ENCODE results near the gene CCDC92. TPM values are rescaled to one million over a fixed set of nuclear protein-coding genes. Genes with fewer than 3 reads are reported as not detected.
A peak's percentile ranks its signal among the peaks of the same experiment; 100 is the strongest.
"Not testable (repeated sequence)": the region's sequence is repeated elsewhere in the genome, so short reads cannot be mapped to it uniquely, and the experiment has no call there.

CCDC92 gene
- total and polyA plus RNA-seq, 2 experiments from 2014 or later = 16.9 to 60.2 TPM

GRCh38 chr12:123949770-123950165 is 22.9 kb downstream of the CCDC92 start:
- H4K20me1 ChIP-seq (ENCODE audit: insufficient read depth, poor library complexity, severe bottlenecking) = no peaks in the 10 kb centered on the region
- no peak overlapping the region for H2AFZ ChIP-seq
- peak overlapping the region; percentile 31 for H3K27ac ChIP-seq
- peaks cover 29% of the 10 kb centered on the region for H3K79me2 ChIP-seq
- no peaks in the 10 kb centered on the region for H3K9me2 ChIP-seq (replicated peaks; ENCODE audit: insufficient read depth)
- TF ChIP-seq EZH2 (IDR thresholded peaks at IDR 0.05; ENCODE audit: borderline replicate concordance) (no peak), EZH2phosphoT487 (IDR thresholded peaks at IDR 0.05; ENCODE audit: low read depth, severe bottlenecking, unreplicated experiment) (no peak), CTCF (IDR thresholded peaks at IDR 0.05; ENCODE audit: poor library complexity) (no peak)
- DNase-seq (ENCODE audit: low spot score) = no peak
- no peak overlapping the region for H3K4me3 ChIP-seq
- H3K4me1 ChIP-seq (ENCODE audit: insufficient read depth) = no peaks in the 10 kb centered on the region
- 91% methylated on average over 15 of the region's 15 CpGs for WGBS (ENCODE audit: low lambda C conversion rate, missing lambda C conversion rate)
- no peaks in the 10 kb centered on the region for H3K9me3 ChIP-seq (ENCODE audit: low read depth)
- H3K4me2 ChIP-seq = no peak overlapping the region
- H3K36me3 ChIP-seq (replicated peaks; ENCODE audit: insufficient read depth, low read depth) = no peaks in the 10 kb centered on the region
- H3K27me3 ChIP-seq = no peaks in the 10 kb centered on the region

- TF ChIP-seq EZH2 (IDR thresholded peaks at IDR 0.05; ENCODE audit: borderline replicate concordance) (no peak), EZH2phosphoT487 (IDR thresholded peaks at IDR 0.05; ENCODE audit: low read depth, severe bottlenecking, unreplicated experiment) (no peak), CTCF (IDR thresholded peaks at IDR 0.05; ENCODE audit: poor library complexity) (no peak)
- Histone ChIP-seq H2AFZ (no peak overlapping the region), H3K4me2 (no peak overlapping the region), H4K20me1 (ENCODE audit: insufficient read depth, poor library complexity, severe bottlenecking) (no peaks in the 10 kb centered on the region), H3K36me3 (replicated peaks; ENCODE audit: insufficient read depth, low read depth) (no peaks in the 10 kb centered on the region), H3K27me3 (no peaks in the 10 kb centered on the region), H3K79me2 (peaks cover 27% of the 10 kb centered on the region), H3K4me3 (no peak overlapping the region), H3K9me2 (replicated peaks; ENCODE audit: insufficient read depth) (no peaks in the 10 kb centered on the region), H3K9me3 (ENCODE audit: low read depth) (no peaks in the 10 kb centered on the region), H3K4me1 (ENCODE audit: insufficient read depth) (no peaks in the 10 kb centered on the region), H3K27ac (peak overlapping the region; percentile 31)
- DNase-seq (ENCODE audit: low spot score) = peak; percentile 37
- 79% methylated on average over 19 of the region's 19 CpGs for WGBS (ENCODE audit: low lambda C conversion rate, missing lambda C conversion rate)
Observed at GRCh38 chr12:123948796-123949769, 23.5 kb downstream of the CCDC92 start.

- Histone ChIP-seq H3K4me1 (ENCODE audit: insufficient read depth) (no peaks in the 10 kb centered on the region), H3K4me2 (no peak overlapping the region), H3K27me3 (no peaks in the 10 kb centered on the region), H3K27ac (no peak overlapping the region), H3K4me3 (no peak overlapping the region), H3K79me2 (peaks cover 23% of the 10 kb centered on the region), H4K20me1 (ENCODE audit: insufficient read depth, poor library complexity, severe bottlenecking) (no peaks in the 10 kb centered on the region), H2AFZ (no peak overlapping the region), H3K9me3 (ENCODE audit: low read depth) (no peaks in the 10 kb centered on the region), H3K9me2 (replicated peaks; ENCODE audit: insufficient read depth) (no peaks in the 10 kb centered on the region), H3K36me3 (replicated peaks; ENCODE audit: insufficient read depth, low read depth) (no peaks in the 10 kb centered on the region)
- 90% methylated on average over 11 of the region's 11 CpGs for WGBS (ENCODE audit: low lambda C conversion rate, missing lambda C conversion rate)
- DNase-seq (ENCODE audit: low spot score) = no peak
- TF ChIP-seq EZH2 (IDR thresholded peaks at IDR 0.05; ENCODE audit: borderline replicate concordance) (no peak), EZH2phosphoT487 (IDR thresholded peaks at IDR 0.05; ENCODE audit: low read depth, severe bottlenecking, unreplicated experiment) (no peak), CTCF (IDR thresholded peaks at IDR 0.05; ENCODE audit: poor library complexity) (no peak)
Observed at GRCh38 chr12:123948401-123948795, 24.2 kb downstream of the CCDC92 start.

- not testable (repeated sequence) for H4K20me1 ChIP-seq (ENCODE audit: insufficient read depth, poor library complexity, severe bottlenecking); H3K4me1 ChIP-seq (ENCODE audit: insufficient read depth); H3K4me3 ChIP-seq; H3K4me2 ChIP-seq; H3K36me3 ChIP-seq (replicated peaks; ENCODE audit: insufficient read depth, low read depth); DNase-seq (ENCODE audit: low spot score); H2AFZ ChIP-seq; H3K9me2 ChIP-seq (replicated peaks; ENCODE audit: insufficient read depth); H3K27ac ChIP-seq; H3K9me3 ChIP-seq (ENCODE audit: low read depth); H3K27me3 ChIP-seq
- WGBS (ENCODE audit: low lambda C conversion rate, missing lambda C conversion rate) = 70% methylated on average over 7 of the region's 7 CpGs
- H3K79me2 ChIP-seq = peaks cover 16% of the 10 kb centered on the region
Observed at GRCh38 chr12:123947531-123947930, 25.1 kb downstream of the CCDC92 start.

- H3K9me3 ChIP-seq (ENCODE audit: low read depth); H3K4me2 ChIP-seq; H3K27me3 ChIP-seq; H3K4me3 ChIP-seq; H4K20me1 ChIP-seq (ENCODE audit: insufficient read depth, poor library complexity, severe bottlenecking); H3K36me3 ChIP-seq (replicated peaks; ENCODE audit: insufficient read depth, low read depth); H2AFZ ChIP-seq; H3K27ac ChIP-seq; DNase-seq (ENCODE audit: low spot score); H3K9me2 ChIP-seq (replicated peaks; ENCODE audit: insufficient read depth); H3K4me1 ChIP-seq (ENCODE audit: insufficient read depth): not testable (repeated sequence)
- 96% methylated on average over 25 of the region's 35 CpGs for WGBS (ENCODE audit: low lambda C conversion rate, missing lambda C conversion rate)
- peaks cover 14% of the 10 kb centered on the region for H3K79me2 ChIP-seq
Observed at GRCh38 chr12:123946516-123947505, 25.8 kb downstream of the CCDC92 start.

Data from hepatocyte (in vitro differentiated cells).